MCF 10A (cell line): ENCODE results near the gene SF3B2. TPM values are rescaled to one million over a fixed set of nuclear protein-coding genes. Genes with fewer than 3 reads are reported as not detected.
A peak's percentile ranks its signal among the peaks of the same experiment; 100 is the strongest.

Source experiments
- Bru-seq: library from RNA; stranded (reverse); fragments of 400-500 nt; gene quantifications from one replicate; lab custom pipeline; 2021; lab: Mats Ljungman, UMichigan
- BruChase-seq, 2 experiments: library from RNA; stranded (reverse); fragments of 400-500 nt; gene quantifications; one replicate each; lab custom pipeline; 2021; lab: Mats Ljungman, UMichigan
- BruUV-seq: library from RNA; stranded (reverse); fragments of 400-500 nt; replicated peaks from 2 replicates; lab custom pipeline; 2021; lab: Mats Ljungman, UMichigan
- CTCF ChIA-PET: fragments of 300-600 bp; sonication (Branson Sonifier 250); formaldehyde crosslinking; extraction: SDS; loops from one replicate; lab custom pipeline; 2021; ENCODE audit warnings: antibody characterized with exemption, inconsistent platforms; lab: Yijun Ruan, JAX
- POLR2A ChIA-PET: fragments of 300-600, 350-650 bp; sonication (Branson Sonifier 250); formaldehyde crosslinking; extraction: SDS; loops from one replicate; lab custom pipeline; 2020; ENCODE audit warnings: antibody characterized with exemption, inconsistent platforms; lab: Yijun Ruan, JAX
- DNase-seq: peaks from one replicate; pipeline ENCODE4 v3.0.0-alpha.2; 2018; ENCODE audit not compliant: unreplicated experiment
- H3K27ac Mint-ChIP-seq: one replicate; pipeline ENCODE4 v1.8.0; 2022; ENCODE audit warnings: mild to moderate bottlenecking, low read depth, mixed read lengths; ENCODE audit not compliant: unreplicated experiment
- H3K27me3 Mint-ChIP-seq: one replicate; pipeline ENCODE4 v1.8.0; 2022; ENCODE audit warnings: mixed read lengths; ENCODE audit not compliant: insufficient read depth, unreplicated experiment
- H3K36me3 Mint-ChIP-seq: one replicate; pipeline ENCODE4 v1.8.0; 2022; ENCODE audit warnings: mild to moderate bottlenecking, moderate library complexity, mixed read lengths; ENCODE audit not compliant: insufficient read depth, unreplicated experiment
- H3K4me1 Mint-ChIP-seq: one replicate; pipeline ENCODE4 v1.8.0; 2022; ENCODE audit warnings: mixed read lengths; ENCODE audit not compliant: insufficient read depth, unreplicated experiment
- H3K4me3 Mint-ChIP-seq: one replicate; pipeline ENCODE4 v1.8.0; 2022; ENCODE audit warnings: mild to moderate bottlenecking, moderate library complexity, mixed read lengths; ENCODE audit not compliant: unreplicated experiment
- H3K9me3 Mint-ChIP-seq: one replicate; pipeline ENCODE4 v1.8.0; 2022; ENCODE audit warnings: mixed read lengths; ENCODE audit not compliant: unreplicated experiment
- CTCF ChIP-seq: fragments of 200-600 bp; IDR thresholded peaks from one replicate; pipeline ENCODE4 v1.8.0; 2022; ENCODE audit warnings: antibody characterized with exemption, mild to moderate bottlenecking; ENCODE audit not compliant: unreplicated experiment
- intact Hi-C: fragments of 100-400 bp; cut with micrococcal nuclease; formaldehyde crosslinking; loops from 2 replicates; pipeline ENCODE4 v1.14.1; 2022
- long read RNA-seq: library from polyadenylated mRNA; stranded (forward); transcript quantifications from one replicate; pipeline ENCODE4 v2.0.0, GENCODE V29; 2022
- total RNA-seq: library from RNA; stranded (reverse); gene quantifications from 2 replicates; pipeline ENCODE4 v1.2.3, GENCODE V29; 2022

SF3B2 gene, protein sequence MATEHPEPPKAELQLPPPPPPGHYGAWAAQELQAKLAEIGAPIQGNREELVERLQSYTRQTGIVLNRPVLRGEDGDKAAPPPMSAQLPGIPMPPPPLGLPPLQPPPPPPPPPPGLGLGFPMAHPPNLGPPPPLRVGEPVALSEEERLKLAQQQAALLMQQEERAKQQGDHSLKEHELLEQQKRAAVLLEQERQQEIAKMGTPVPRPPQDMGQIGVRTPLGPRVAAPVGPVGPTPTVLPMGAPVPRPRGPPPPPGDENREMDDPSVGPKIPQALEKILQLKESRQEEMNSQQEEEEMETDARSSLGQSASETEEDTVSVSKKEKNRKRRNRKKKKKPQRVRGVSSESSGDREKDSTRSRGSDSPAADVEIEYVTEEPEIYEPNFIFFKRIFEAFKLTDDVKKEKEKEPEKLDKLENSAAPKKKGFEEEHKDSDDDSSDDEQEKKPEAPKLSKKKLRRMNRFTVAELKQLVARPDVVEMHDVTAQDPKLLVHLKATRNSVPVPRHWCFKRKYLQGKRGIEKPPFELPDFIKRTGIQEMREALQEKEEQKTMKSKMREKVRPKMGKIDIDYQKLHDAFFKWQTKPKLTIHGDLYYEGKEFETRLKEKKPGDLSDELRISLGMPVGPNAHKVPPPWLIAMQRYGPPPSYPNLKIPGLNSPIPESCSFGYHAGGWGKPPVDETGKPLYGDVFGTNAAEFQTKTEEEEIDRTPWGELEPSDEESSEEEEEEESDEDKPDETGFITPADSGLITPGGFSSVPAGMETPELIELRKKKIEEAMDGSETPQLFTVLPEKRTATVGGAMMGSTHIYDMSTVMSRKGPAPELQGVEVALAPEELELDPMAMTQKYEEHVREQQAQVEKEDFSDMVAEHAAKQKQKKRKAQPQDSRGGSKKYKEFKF
- total RNA-seq (241 and 317 TPM in 2 replicates), Bru-seq, nascent RNA (percentile 92 among the genes with signal in this experiment), BruChase-seq, experiment 1, labeled RNA remaining after a 6-hour chase (percentile 97 among the genes with signal in this experiment), BruChase-seq, experiment 2, labeled RNA remaining after a 2-hour chase (percentile 93 among the genes with signal in this experiment)
- long read RNA-seq, transcript SF3B2-201 (22 exons, 2,903 nt), result major isoform, 420 of 578 reads
- long read RNA-seq, partial matches to known transcripts, result 45 of 578 reads
- long read RNA-seq, other reads (novel, unspliced or antisense), result 112 of 578 reads

DNA sequence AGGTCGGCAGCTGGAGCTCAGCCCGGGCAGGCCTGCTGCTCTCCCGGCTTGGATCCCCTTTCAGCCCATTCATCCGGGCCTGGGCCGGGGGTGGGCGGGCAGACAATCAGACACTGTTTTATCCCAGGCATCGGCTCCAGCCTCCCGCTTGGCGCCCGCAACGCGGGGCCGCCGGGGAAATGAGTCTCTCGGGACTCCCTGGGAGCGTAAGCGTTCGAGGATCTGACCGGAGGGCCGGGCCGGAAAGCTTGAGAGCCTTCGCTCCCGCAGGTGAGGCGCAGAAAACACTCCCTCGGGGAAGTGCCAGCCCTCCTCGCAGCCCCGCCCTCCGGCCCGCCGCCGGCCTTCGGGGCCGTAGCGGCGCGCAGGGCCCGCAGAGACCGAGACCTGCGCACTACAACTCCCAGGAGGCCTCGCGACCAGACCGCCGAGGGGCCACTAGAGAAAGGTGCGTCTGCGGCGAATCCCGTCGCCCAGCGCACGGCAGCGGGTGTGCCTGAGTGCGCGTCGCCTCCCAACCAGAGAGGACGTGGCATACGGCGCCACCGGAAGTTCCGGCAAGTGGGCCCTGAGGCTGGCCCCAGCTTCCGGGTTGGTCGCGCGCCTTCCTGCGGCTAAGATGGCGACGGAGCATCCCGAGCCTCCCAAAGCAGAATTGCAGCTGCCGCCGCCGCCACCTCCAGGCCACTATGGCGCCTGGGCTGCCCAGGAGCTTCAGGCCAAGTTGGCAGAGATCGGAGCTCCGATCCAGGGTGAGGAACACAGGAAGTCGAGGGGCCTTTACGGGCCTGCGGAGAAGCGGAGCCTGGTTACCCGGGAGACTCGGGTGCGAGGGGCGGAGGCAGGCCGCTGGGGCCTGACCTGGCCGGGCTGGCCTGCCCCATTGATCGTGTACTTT, at the start of gene SF3B2:
Gene SF3B2 (plus strand): TSS at position 599 of the 898 bp plus-strand sequence. CDS start 21 bp downstream, at position 620.
- POLR2A ChIA-PET, result interaction anchor here (0.6 to 6.5 kb wide), 37 partner anchors 8 to 1990 kb away, joined by 3 to 69 read pairs (median 4); partner anchors contain the start of genes BANF1, CCDC85B, CFL1 and EIF1AD
- TF ChIP-seq CTCF, result no peak
- peaks cover 5% of the 10 kb centered on the region for H3K4me1 Mint-ChIP-seq
- no peaks in the 10 kb centered on the region for H3K9me3 Mint-ChIP-seq
- peaks cover 38% of the 10 kb centered on the region for H3K36me3 Mint-ChIP-seq
- H3K4me3 Mint-ChIP-seq, result peak within 1 kb of the TSS; percentile 97
- no peaks in the 10 kb centered on the region for H3K27me3 Mint-ChIP-seq
- CTCF ChIA-PET, result interaction anchor here (0.5 to 6.1 kb wide), 8 partner anchors 14 to 379 kb away, joined by 3 to 75 read pairs (median 4); no protein-coding TSS in a partner anchor
- peak; percentile 98 for DNase-seq
- BruUV-seq, result no TSS peak
- intact Hi-C loops, result loop anchor here (10.0 kb wide), 1 partner anchor 47 kb away; the partner anchor contains the start of genes BANF1 and EIF1AD
- H3K27ac Mint-ChIP-seq, result peak within 1 kb of the TSS; percentile 91

DNA sequence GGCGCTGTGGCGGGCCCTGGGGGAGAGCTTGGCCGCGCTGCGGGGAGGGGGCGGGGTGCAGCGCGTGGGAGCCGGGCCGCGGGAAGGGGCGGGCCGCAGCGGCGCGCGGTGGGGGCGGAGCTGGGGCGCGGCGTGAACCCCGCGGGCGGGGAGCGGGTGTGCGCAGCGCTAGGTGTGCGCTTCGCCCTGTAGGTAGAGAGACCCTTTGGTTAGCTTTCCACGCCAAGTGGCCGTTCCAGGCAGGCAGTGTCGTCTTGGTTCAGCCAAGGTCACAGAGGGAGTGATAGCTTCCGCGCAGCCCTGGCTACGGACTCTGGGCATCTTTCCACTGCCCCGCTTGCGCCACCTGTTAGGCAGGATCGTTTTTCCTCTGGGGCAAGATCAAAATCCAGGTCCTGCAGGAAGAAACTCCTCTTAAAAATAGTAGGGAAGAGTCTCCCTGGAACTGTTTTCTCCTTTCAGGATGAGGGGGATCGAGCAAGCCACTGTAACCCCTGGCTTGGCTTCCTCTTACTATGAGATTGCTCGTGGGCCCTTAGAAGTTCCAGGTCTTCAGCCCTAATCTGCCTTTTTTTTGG, 49.4 kb upstream of the SF3B2 start:
- peaks cover 64% of the 10 kb centered on the region for H3K36me3 Mint-ChIP-seq
- no peak for TF ChIP-seq CTCF
- intact Hi-C loops, result loop anchor here (10.0 kb wide), 1 partner anchor 52 kb away; the partner anchor contains the start of gene SF3B2

DNA sequence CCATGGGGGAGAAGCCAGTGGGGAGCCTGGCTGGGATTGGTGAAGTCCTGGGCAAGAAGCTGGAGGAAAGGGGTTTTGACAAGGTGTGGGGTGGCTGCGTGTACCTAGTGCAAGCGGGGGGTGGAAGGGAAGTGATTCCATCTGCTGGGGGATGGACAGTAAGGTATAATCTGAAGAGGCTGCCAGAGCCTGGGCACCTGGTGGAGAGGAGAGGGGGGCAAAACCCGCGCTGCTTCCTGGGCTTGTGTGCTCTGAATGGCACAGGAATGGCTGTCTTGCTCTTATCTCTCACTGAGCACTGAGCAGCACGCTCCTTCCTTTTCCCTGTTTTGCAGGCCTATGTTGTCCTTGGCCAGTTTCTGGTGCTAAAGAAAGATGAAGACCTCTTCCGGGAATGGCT, 48.9 kb upstream of the SF3B2 start:
- Mint-ChIP-seq H3K36me3 (peaks cover 59% of the 10 kb centered on the region), H3K9me3 (no peaks in the 10 kb centered on the region), H3K27me3 (no peaks in the 10 kb centered on the region), H3K4me1 (peaks cover 5% of the 10 kb centered on the region), H3K4me3 (peak overlapping the region; percentile 97), H3K27ac (peak overlapping the region; percentile 96)
- no peak for TF ChIP-seq CTCF
- ChIA-PET POLR2A (interaction anchor here (1.0 to 2.9 kb wide), 9 partner anchors 9 to 144 kb away, joined by 3 to 42 read pairs (median 6); partner anchors contain the start of genes C11orf68, CCDC85B, CFL1 and CST6), CTCF (interaction anchor here (0.6 to 1.5 kb wide), 3 partner anchors 20 to 224 kb away, joined by 3 to 5 read pairs (median 3); no protein-coding TSS in a partner anchor)
- intact Hi-C loops, result loop anchor here (10.0 kb wide), 1 partner anchor 52 kb away; the partner anchor contains the start of gene SF3B2
- no TSS peak for BruUV-seq
- DNase-seq, result no peak

More for the DNA sequence above, 49.4 kb upstream of the SF3B2 start:
- ChIA-PET CTCF (interaction anchor here (0.6 to 1.5 kb wide), 8 partner anchors 19 to 438 kb away, joined by 3 to 5 read pairs (median 3); partner anchors contain the start of gene FIBP), POLR2A (interaction anchor here (0.6 to 2.9 kb wide), 29 partner anchors 9 to 1336 kb away, joined by 3 to 42 read pairs (median 4); partner anchors contain the start of genes BRMS1, C11orf68, CCDC85B and CFL1)
- H3K4me1 Mint-ChIP-seq, result no peaks in the 10 kb centered on the region
- BruUV-seq, result no TSS peak
- H3K27me3 Mint-ChIP-seq, result no peaks in the 10 kb centered on the region
- peak overlapping the region; percentile 97 for H3K4me3 Mint-ChIP-seq
- H3K9me3 Mint-ChIP-seq, result no peaks in the 10 kb centered on the region
- DNase-seq, result peak; percentile 45
- peak overlapping the region; percentile 96 for H3K27ac Mint-ChIP-seq
